HEK293 (cell line): ENCODE results near the gene SLC30A1.

Source experiments
- CTCF ChIA-PET: fragments of 350-600 bp; formaldehyde crosslinking; extraction: SDS; loops from one replicate; lab custom pipeline; 2021; ENCODE audit warnings: antibody characterized with exemption; lab: Yijun Ruan, JAX
- POLR2A ChIA-PET: fragments of 300-600 bp; formaldehyde crosslinking; extraction: SDS; loops from one replicate; lab custom pipeline; 2020; ENCODE audit warnings: antibody characterized with exemption, inconsistent platforms; lab: Yijun Ruan, JAX
- H3K27ac ChIP-seq: fragments of 200-500 bp; sonication (Bioruptor generic); 2 replicates; pipeline ENCODE4 v1.5.1; 2014; ENCODE audit warnings: low read depth, low read length, control low read depth, inconsistent platforms; ENCODE audit errors: extremely low read depth
- H3K36me3 ChIP-seq, 2 experiments: fragments of 200-500 bp in 1 of 2; sonication (Bioruptor generic) in 1 of 2; 1 replicate in 1 of 2; 2 replicates in 1 of 2; pipeline ENCODE4 v1.5.1; 2014 to 2017; ENCODE audit warnings: inconsistent platforms in 2 of 2, low read length in 2 of 2; ENCODE audit not compliant: control insufficient read depth in 2 of 2, insufficient read depth in 1 of 2
- H3K4me1 ChIP-seq: fragments of 200-500 bp; sonication (Bioruptor generic); 2 replicates; pipeline ENCODE4 v1.5.1; 2014; ENCODE audit warnings: mild to moderate bottlenecking, low read length, inconsistent platforms; ENCODE audit not compliant: control insufficient read depth, insufficient read depth
- H3K4me3 ChIP-seq: 2 replicates; pipeline ENCODE4 v1.5.1; 2011; ENCODE audit warnings: low read depth, mild to moderate bottlenecking, control low read depth, low read length, moderate library complexity
- H3K9me3 ChIP-seq: fragments of 200-500 bp; sonication (Bioruptor generic); 2 replicates; pipeline ENCODE4 v1.5.1; 2014; ENCODE audit warnings: low read depth, low read length, inconsistent platforms; ENCODE audit not compliant: control insufficient read depth, insufficient read depth
- HOXC10 ChIP-seq: sonication (generic); formaldehyde crosslinking; IDR thresholded peaks from 2 replicates; pipeline ENCODE4 v1.8.1; 2023; ENCODE audit warnings: mild to moderate bottlenecking, missing genetic modification reagents
- WT1 ChIP-seq: fragments of 450-650 bp; formaldehyde crosslinking; IDR thresholded peaks from 2 replicates; pipeline ENCODE4 v1.5.1; 2016; ENCODE audit warnings: missing biosample characterization, missing genetic modification characterization
- ZBTB1 ChIP-seq: fragments of 450-650 bp; formaldehyde crosslinking; IDR thresholded peaks from 2 replicates; pipeline ENCODE4 v1.5.1; 2016; ENCODE audit warnings: missing biosample characterization, missing genetic modification characterization
- ZBTB20 ChIP-seq: fragments of 450-650 bp; formaldehyde crosslinking; IDR thresholded peaks from 2 replicates; pipeline ENCODE4 v1.5.1; 2016; ENCODE audit warnings: missing biosample characterization, missing genetic modification characterization
- ZEB2 ChIP-seq: fragments of 450-650 bp; formaldehyde crosslinking; IDR thresholded peaks from 2 replicates; pipeline ENCODE4 v1.5.1; 2016; ENCODE audit warnings: missing biosample characterization, missing genetic modification characterization
- ZIC2 ChIP-seq: fragments of 450-650 bp; formaldehyde crosslinking; IDR thresholded peaks from 2 replicates; pipeline ENCODE4 v1.5.1; 2016; ENCODE audit warnings: missing biosample characterization, missing genetic modification characterization
- ZNF24 ChIP-seq: fragments of 450-650 bp; formaldehyde crosslinking; IDR thresholded peaks from 2 replicates; pipeline ENCODE4 v1.5.1; 2016; ENCODE audit warnings: missing biosample characterization, missing genetic modification characterization
- ZNF274 ChIP-seq, 2 experiments: fragments of 200-500 bp in 1 of 2; fragments of 450-650 bp in 1 of 2; sonication (Bioruptor generic) in 1 of 2; formaldehyde crosslinking in 1 of 2; IDR thresholded peaks; 2 replicates each; pipeline versions ENCODE4 v1.5.1 to v1.6.1; 2014 to 2016; ENCODE audit warnings: borderline replicate concordance in 1 of 2, inconsistent platforms in 1 of 2, low read length in 1 of 2, missing biosample characterization in 1 of 2, missing genetic modification characterization in 1 of 2
- ZNF366 ChIP-seq: fragments of 450-650 bp; formaldehyde crosslinking; conservative IDR thresholded peaks from 2 replicates; pipeline ENCODE4 v1.5.1; 2016; ENCODE audit warnings: missing biosample characterization, missing genetic modification characterization
- ZNF558 ChIP-seq: fragments of 450-650 bp; formaldehyde crosslinking; IDR thresholded peaks from 2 replicates; pipeline ENCODE4 v1.5.1; 2016; ENCODE audit warnings: missing biosample characterization, missing genetic modification characterization
- ZNF585B ChIP-seq: fragments of 450-650 bp; formaldehyde crosslinking; IDR thresholded peaks from 2 replicates; pipeline ENCODE4 v1.5.1; 2016; ENCODE audit warnings: missing biosample characterization, missing genetic modification characterization
- ZNF621 ChIP-seq: fragments of 450-650 bp; formaldehyde crosslinking; IDR thresholded peaks from 2 replicates; pipeline ENCODE4 v1.5.1; 2017; ENCODE audit warnings: missing biosample characterization, missing genetic modification characterization
- ZNF747 ChIP-seq: fragments of 450-650 bp; formaldehyde crosslinking; IDR thresholded peaks from 2 replicates; pipeline ENCODE4 v1.5.1; 2016; ENCODE audit warnings: missing biosample characterization, missing genetic modification characterization
- ZNF76 ChIP-seq: fragments of 450-650 bp; formaldehyde crosslinking; IDR thresholded peaks from 2 replicates; pipeline ENCODE4; 2016; ENCODE audit warnings: low read depth, missing biosample characterization, missing genetic modification characterization, borderline replicate concordance
- ZNF777 ChIP-seq: fragments of 450-650 bp; formaldehyde crosslinking; IDR thresholded peaks from 2 replicates; pipeline ENCODE4 v1.5.1; 2017; ENCODE audit warnings: missing biosample characterization, missing genetic modification characterization, borderline replicate concordance
- ZNF792 ChIP-seq: fragments of 450-650 bp; formaldehyde crosslinking; IDR thresholded peaks from 2 replicates; pipeline ENCODE4 v1.5.1; 2016; ENCODE audit warnings: missing biosample characterization, missing genetic modification characterization

SLC30A1 gene

GRCh38 chr1:211535346-211535745 is 43.6 kb downstream of the SLC30A1 start:
- H3K4me3 ChIP-seq = no peak overlapping the region
- no peaks in the 10 kb centered on the region for H3K36me3 ChIP-seq
- no peaks in the 10 kb centered on the region for H3K9me3 ChIP-seq
- H3K27ac ChIP-seq = no peak overlapping the region
- TF ChIP-seq ZIC2 (tag by site-specific recombination) (peak; percentile 43), ZNF366 (tag by site-specific recombination) (no peak)
- POLR2A ChIA-PET = interaction anchor here (0.7 kb wide), 1 partner anchor 116 kb away, joined by 3 read pairs; no protein-coding TSS in a partner anchor
- no peaks in the 10 kb centered on the region for H3K4me1 ChIP-seq
- CTCF ChIA-PET = no interaction called here

GRCh38 chr1:211534545-211535291 is 44.2 kb downstream of the SLC30A1 start:
- CTCF ChIA-PET = no interaction called here
- no peak for TF ChIP-seq ZNF747 (tag by site-specific recombination)
- TF ChIP-seq ZNF366 (tag by site-specific recombination) = peak; percentile 86
- H3K27ac ChIP-seq = no peak overlapping the region

GRCh38 chr1:211532088-211532444 is 46.9 kb downstream of the SLC30A1 start:
- Histone ChIP-seq H3K4me1 (no peaks in the 10 kb centered on the region), H3K27ac (no peak overlapping the region), H3K4me3 (no peak overlapping the region), H3K36me3 (no peaks in the 10 kb centered on the region), H3K9me3 (no peaks in the 10 kb centered on the region)
- TF ChIP-seq HOXC10 (CRISPR knock-in tag) (no peak), ZNF585B (tag by site-specific recombination) (peak; percentile 49)
- CTCF ChIA-PET = interaction anchor here (0.6 to 0.8 kb wide), 2 partner anchors 18 to 100 kb away, joined by 3 to 5 read pairs; no protein-coding TSS in a partner anchor
- POLR2A ChIA-PET = no interaction called here

More at GRCh38 chr1:211534545-211535291, 44.2 kb downstream of the SLC30A1 start:
- POLR2A ChIA-PET = interaction anchor here (0.7 kb wide), 1 partner anchor 116 kb away, joined by 3 read pairs; no protein-coding TSS in a partner anchor
- Histone ChIP-seq H3K4me3 (no peak overlapping the region), H3K9me3 (no peaks in the 10 kb centered on the region), H3K4me1 (no peaks in the 10 kb centered on the region), H3K36me3 (no peaks in the 10 kb centered on the region)

GRCh38 chr1:211531194-211532087 is 47.5 kb downstream of the SLC30A1 start:
- H3K36me3 ChIP-seq = no peaks in the 10 kb centered on the region
- TF ChIP-seq HOXC10 (CRISPR knock-in tag) (no peak), ZEB2 (tag by site-specific recombination) (no peak), ZNF24 (tag by site-specific recombination) (no peak), ZNF274 (IDR thresholded peaks at IDR 0.05; ENCODE audit: low read length) (no peak), ZNF274 (tag by site-specific recombination; IDR thresholded peaks at IDR 0.05; ENCODE audit: borderline replicate concordance) (no peak), ZNF777 (tag by site-specific recombination) (no peak), ZNF792 (tag by site-specific recombination) (no peak), ZBTB1 (no peak), ZNF76 (tag by site-specific recombination) (no peak), ZNF558 (no peak), ZNF621 (tag by site-specific recombination) (no peak), WT1 (tag by site-specific recombination) (no peak), ZBTB20 (tag by site-specific recombination) (no peak)
- H3K9me3 ChIP-seq = no peaks in the 10 kb centered on the region
- H3K4me3 ChIP-seq = no peak overlapping the region
- ChIA-PET POLR2A (no interaction called here), CTCF (interaction anchor here (1.3 kb wide), 1 partner anchor 16 kb away, joined by 5 read pairs; no protein-coding TSS in a partner anchor)
- no peaks in the 10 kb centered on the region for H3K4me1 ChIP-seq
- no peak overlapping the region for H3K27ac ChIP-seq
